Dermis microvascular lymphatic vessel endothelial cell (primary cell): ENCODE measurements around the gene LCLAT1. TPM values are rescaled to one million over a fixed set of nuclear protein-coding genes. Genes with fewer than 3 reads are reported as not detected.
A peak's percentile ranks its signal among the peaks of the same experiment; 100 is the strongest.
"Not testable (repeated sequence)": the region's sequence is repeated elsewhere in the genome, so short reads cannot be mapped to it uniquely, and the experiment has no call there.

Experiments used
- DNase-seq, 2 donors: peaks; one replicate each; pipeline versions ENCODE4 v3.0.0 to v3.0.0-alpha.2; 2010; ENCODE audit warnings: low read depth in 2 of 2
- total RNA-seq: library from RNA; depleted of rRNA; stranded (reverse); fragments of >200 nt; gene quantifications from 2 replicates; pipeline ENCODE4 v1.2.1, GENCODE V29; 2014

LCLAT1 gene
- total RNA-seq, 1 donor from 2014 or later: 10.1 TPM

DNA sequence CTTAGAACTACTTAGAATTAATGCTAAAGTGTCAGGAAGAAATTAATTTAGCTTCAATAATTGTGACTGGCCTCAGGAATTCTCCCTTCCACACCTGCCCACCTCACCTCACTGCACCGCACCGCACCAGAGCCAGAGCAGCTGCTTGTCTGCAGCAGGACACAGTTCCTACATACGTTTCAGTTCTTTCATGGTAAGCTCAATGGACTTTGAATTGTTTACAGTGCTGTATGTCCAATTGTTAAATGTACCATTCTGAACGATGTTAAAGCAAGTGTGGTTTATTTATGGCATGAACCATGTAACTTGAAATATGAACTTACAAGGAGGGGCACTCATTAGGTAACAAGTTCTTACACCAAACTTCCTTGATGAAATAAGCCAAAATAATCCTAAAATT is 196.0 kb downstream of the LCLAT1 start:
- DNase-seq: not testable (repeated sequence)

DNA sequence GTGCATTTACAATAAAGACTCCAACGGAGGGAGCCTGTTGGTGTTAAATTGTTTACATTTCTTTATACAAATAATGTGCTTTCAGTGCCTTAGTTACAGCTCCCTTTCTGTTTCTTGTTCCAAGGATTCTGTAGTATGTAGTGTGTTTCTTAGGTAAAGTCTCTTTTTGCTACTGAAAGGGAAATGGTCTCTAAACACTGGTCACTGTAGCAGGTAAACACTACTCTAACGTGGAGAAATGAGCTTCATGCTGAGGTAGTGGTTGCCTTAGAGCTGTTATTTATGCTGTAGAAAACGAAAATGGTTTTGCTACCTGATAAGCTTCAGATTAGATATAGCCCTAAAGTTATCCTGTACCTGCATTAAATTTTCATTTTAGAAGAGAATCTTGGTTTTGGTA is 196.6 kb downstream of the LCLAT1 start:
- no peak for DNase-seq

DNA sequence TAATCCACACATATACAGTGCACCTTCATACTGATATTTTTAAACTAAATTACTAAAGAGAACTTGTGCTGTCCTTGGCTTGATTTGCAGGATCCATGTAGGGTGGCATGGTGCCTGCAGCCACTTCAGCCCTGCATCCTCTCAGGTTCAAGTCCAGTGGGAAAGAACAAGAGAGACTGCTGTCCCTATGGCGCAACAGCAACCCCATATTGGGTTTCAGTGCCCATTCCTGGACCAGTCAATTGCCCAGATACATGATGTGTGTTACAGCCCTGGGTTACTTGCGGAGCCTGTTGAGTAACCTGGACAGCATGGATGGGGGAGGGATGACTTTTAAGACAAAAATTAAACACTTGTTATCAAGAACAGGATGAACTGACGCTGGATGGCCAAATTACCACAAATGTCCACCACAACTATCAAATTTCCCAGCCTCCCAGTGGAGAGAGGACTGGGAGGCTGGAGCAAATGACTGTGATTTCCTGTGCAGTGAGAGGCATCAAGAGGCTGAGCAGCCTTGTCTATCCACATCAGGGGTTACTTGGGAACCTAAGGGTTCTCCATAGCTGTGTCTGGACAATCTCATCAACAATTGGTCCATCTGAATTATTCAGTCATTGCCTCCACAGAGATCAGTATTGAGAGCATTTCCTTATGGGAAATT is 198.2 kb downstream of the LCLAT1 start:
- DNase-seq: no peak

GRCh38 chr2:30645745-30646119 is 198.7 kb downstream of the LCLAT1 start:
- DNase-seq: no peak

GRCh38 chr2:30647752-30648457 is 200.9 kb downstream of the LCLAT1 start:
- DNase-seq: no peak

- DNase-seq: no peak
Observed at GRCh38 chr2:30649278-30649677, 202.2 kb downstream of the LCLAT1 start.

DNA sequence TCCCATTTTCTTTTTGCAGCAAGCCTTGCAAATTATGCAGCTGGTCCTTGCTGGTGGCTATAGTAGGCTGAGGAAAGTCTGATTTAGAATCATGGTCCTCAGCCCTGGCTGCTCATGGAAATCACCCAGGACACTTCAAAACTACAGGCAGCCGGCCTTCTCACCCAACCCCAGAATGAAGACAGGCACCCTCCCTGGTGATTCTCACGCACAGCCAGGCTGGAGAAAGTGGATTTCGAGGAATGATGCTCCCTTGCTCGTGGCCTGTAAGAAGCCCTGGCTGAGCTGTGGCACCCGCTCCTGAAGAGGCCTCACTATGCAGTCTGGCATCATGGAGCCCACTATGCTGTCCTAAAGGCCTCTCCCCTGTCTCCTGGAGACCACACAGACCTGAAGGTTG is 202.8 kb downstream of the LCLAT1 start:
- DNase-seq: no peak

- DNase-seq: no peak
Observed at GRCh38 chr2:30652271-30652915, 205.3 kb downstream of the LCLAT1 start.

GRCh38 chr2:30653847-30654246 is 206.8 kb downstream of the LCLAT1 start:
- DNase-seq: no peak

GRCh38 chr2:30654404-30654803 is 207.4 kb downstream of the LCLAT1 start:
- no peak for DNase-seq

DNA sequence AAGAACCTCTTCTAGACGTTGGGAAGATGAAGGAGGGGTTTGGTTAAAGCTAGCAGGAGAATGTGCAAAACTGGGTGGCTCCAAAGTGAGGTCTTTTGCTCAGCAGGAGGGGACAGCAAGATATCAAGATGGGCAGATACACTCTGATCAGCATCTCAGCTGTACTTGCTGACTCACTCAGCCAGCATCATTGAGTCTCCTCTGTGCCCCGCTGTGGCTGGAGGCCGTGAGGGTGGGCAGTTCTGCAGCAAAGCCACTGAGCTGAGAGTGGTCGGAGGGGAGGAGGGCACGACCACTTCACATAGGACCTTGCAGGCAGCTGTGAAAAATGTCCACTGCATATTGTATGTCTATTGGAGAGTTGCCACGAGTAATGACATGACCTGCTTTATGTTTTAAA is 208.2 kb downstream of the LCLAT1 start:
- DNase-seq: no peak

GRCh38 chr2:30655660-30656059 is 208.6 kb downstream of the LCLAT1 start:
- DNase-seq: no peak

DNA sequence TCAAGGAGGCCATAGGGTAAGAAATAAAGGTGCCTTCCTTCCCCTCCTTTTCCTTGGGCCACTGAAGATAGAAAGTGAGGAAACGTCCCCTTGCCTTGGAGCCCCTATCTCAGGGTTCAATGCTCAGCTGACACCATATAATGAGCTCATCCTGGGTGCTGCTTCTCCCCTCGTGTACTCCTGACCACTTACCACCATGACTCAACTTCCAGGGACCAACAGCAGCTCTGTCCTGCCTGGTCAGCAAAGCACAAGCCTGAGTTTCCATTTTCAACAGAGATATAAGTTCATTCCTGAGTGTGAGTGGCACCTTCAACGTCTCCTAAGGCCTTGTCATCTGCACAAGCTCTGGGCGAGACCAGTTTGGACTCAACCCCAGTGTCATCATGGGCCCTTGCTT is 209.0 kb downstream of the LCLAT1 start:
- DNase-seq: no peak

- DNase-seq: no peak
Observed at GRCh38 chr2:30661173-30662107, 214.4 kb downstream of the LCLAT1 start.

GRCh38 chr2:30662268-30663131 is 215.5 kb downstream of the LCLAT1 start:
- peak in 1 of 2 donors; percentile 21 for DNase-seq

GRCh38 chr2:30663321-30663720 is 216.3 kb downstream of the LCLAT1 start:
- DNase-seq: no peak

GRCh38 chr2:30663806-30664205 is 216.8 kb downstream of the LCLAT1 start:
- no peak for DNase-seq

DNA sequence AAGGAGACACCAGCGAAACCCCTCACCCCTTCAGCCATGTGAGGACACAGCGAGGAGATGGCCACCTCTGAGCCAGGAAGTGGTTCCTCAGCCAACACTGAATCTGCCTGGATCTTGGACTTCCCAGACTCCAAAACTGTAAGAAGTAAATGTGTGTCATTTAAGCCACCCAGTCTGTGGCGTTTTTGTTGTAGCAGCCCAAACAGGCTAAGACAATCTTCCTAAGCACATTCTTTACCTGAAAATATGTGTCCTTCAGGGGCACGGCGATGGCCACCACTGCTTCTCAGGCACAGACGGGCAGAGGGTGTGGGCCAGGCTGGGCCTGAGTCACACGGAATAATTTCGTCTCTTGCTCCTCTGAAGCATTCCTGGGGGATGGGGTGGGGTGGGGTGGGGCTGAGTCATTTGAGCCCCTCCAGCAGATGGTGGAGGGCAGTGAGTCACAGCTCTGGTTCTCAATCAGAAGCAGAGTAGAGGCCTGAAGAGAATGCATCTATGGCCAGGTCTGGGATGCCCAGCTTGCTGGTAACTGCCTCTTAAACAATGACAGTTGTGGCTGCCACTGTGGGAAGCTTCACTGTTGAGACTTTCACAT is 217.8 kb downstream of the LCLAT1 start:
- DNase-seq: peak in 1 of 2 donors; percentile 70

DNA sequence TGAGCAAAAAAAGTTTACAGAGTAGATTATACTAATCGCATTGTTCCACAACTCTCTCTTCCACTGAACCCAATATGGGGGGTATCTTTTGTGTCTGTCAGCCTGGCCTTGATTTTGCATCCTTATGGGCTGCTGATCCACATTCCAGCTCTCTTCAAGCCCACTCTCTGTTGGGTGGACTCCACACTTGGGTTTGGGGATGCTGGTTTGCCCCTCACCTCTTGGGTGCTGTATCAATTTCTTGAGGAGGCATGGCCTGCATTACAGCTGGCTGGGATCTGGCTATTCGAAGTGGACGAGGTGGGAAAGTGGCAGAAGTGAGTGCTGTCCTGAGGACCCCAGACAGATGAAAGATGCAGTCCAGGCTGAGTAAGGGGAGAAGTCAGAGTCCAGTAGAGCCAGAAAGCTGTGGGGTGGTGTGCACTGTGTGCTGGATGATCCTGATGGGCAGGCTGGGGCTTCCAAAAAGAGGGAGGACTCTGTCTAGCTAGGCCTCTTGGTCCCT is 218.8 kb downstream of the LCLAT1 start:
- no peak for DNase-seq

DNA sequence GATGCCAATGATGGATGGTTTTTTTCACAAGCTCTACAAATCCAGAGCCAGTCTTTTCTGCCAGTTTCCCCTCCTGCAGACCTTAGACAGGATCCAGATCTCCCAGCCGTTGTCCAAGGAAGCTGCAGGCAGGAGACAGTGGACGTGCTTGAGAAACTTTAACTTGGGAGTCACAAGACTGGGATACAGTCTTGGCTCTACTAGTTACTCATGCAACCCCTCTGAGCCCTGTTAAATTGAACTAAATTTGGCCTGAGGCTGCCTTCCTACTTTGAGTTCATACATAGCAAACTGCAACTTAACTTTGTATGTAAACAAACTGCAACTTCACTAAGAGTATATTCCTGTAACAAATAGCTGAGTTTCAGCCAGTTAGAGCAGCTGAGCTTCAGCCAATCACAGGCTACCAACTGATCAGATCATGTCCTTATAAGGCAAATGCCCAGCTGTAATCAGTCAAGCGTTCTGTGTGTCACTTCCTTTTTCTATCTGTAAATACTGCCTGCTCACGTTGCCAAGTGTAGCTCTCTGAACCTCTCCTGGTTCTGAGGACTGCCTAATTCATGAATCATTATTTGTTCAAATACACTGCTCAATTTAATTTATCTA is 219.3 kb downstream of the LCLAT1 start:
- DNase-seq: peak; percentile 33 to 69
